ENCODE measurements around the gene FEN1.

FEN1 gene

DNA sequence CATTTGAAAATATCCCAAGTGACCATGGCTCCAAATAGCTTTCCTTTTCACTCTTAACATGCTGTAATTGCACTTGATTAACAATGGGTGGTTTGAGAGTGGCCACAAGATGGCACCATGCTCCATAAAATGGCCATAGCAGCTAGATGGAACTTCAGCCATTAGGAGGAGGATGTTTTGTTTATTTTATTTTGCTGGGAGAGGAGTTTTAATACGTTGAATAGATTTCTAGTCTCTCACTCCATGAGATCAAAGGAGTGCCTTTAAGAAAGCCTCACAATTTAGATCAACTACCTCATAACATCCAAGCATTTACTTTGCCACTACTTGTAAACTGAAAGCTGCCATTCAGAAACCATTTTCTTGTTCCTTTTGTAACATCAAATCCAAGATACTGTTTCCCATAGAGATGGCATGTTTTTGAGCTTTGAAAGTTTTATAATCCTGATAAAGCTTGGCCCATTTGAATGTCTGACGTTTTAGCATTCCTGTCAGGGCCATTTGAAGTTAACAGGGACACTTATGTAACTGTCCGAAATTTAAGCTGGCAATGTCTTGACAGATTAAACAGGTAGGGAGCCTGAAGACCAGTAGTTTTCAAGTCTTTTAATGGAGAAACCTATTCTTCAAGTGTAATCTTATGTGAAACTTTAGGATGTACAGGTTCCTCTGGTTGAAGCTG lies 4.7 kb downstream of the FEN1 start:
- peak; percentile 66 to 68 for DNase-seq

DNA sequence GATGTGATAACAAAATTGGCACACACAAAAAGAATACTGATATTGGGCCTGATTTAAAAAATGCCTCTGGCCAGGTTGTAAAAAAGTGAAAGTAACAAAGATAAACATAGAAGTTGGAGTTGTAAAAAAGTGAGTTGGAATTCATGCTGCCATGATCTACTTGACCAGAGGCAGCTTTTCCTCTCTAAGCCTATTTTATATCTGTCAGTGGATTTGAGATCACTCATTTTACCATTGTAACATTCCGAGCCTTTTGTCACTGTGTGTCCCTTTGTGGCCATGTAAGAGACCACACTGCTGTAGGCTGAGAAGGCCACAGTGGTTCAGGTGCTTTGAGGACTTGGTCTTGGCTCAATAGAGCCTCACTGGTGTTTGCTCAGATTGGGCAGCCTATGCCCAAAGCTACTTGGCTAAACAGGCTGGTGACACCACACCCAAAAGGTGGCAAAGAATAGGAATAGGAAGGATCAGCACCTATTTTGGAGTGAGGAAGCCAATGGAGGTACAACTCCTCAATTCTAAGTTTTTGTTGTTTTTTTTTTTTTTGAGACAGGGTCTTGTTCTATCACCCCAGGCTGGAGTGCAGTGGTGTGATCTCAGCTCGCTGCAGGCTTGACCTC lies 7.1 kb downstream of the FEN1 start:
- no peak for DNase-seq

DNA sequence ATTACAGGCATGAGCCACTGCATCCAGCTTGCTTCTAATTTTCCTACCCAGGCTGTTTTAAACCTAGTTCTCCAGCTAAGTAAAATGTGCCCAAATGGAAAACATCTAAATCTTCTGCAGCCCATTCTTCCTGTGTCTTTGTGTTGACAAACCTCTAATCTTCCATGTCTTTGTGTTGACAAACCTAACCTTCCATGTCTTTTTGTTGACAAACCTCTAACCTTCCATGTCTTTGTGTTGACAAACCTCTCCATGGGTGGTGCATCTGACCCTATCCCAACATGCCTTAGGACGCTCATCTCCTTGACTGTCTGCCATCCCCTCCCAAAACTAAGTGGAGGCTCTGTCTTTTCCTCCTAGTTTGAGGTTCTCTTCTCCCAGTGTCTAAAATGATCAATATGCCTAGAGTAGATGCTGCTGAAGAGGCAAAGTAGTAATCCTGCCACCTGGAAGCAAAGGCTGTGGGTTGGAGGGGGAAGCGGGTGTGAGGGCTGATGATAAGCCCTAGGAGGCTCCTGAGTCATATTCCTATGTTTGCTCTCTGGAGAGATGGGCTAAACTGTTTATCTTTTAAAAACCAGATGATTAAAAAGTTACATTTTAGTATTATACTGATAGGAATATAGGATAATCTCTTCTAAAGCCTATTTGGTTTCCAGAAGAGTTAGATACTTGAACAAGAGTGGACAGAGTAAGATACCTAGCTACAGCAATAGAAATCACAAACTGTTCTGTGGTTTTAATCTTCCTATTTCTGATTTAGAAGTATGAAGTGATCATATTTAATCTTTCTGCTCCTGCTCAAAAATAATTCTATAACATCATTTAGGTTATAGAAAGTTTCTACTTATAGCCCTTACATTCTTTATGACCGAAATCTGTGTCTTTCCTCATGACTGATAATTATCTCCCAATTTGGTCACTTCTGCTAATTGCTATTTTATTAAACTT lies 7.9 kb downstream of the FEN1 start:
- no peak for DNase-seq

DNA sequence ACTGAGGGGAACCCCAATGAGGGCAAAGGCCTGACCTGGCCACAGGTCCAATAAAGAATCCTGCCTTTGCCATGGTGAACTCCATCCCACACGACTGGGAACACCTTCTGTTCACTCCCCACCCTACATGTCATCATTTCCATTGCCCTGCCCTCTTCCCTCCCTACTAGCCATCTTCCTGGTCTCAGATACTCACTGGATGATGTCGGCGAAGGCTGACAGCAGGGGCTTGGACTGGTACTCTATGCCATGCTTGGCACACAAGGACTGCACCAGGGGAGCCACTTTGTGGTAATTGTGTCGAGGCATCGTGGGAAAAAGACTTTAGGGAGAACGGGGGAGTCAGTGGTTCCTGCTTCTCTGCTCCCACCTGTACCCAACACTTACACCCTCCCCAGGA lies 9.9 kb downstream of the FEN1 start:
- DNase-seq = no peak

DNA sequence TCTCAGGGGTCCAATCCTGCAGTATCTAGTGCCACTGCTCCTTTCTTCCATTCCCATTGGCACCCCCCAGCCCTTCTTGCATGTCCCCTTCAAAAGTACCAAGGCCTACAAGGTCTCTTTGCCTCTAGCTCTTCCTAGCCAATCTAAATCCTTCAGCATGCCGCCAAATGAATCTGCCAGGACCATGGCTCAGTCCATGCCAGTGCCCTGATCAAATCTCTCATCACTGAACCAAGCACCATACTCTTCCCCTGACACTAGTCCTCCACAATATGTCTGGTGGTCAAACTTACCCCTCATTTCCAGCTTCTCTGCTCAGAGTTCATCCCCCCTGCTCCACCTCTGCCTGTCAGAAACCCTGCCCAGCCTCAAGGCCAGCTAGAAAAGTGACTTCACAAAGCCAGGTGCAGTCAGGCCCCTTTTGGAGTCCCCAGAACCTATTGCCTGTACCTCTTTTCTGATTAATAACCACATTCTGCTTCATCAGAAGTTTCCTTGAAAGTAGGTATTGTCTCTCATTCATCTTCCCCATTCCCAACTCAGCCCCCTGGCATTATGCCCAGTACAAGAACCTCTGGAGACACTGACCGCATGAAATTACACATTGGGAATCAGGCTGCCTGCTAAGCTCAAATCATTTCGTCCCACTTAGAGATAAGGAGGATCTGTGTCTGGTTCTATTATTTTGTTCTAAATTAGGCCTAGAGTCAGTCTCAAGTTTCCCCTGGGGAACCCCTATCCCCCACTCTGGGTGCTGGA lies 11.4 kb downstream of the FEN1 start:
- DNase-seq = no peak

DNA sequence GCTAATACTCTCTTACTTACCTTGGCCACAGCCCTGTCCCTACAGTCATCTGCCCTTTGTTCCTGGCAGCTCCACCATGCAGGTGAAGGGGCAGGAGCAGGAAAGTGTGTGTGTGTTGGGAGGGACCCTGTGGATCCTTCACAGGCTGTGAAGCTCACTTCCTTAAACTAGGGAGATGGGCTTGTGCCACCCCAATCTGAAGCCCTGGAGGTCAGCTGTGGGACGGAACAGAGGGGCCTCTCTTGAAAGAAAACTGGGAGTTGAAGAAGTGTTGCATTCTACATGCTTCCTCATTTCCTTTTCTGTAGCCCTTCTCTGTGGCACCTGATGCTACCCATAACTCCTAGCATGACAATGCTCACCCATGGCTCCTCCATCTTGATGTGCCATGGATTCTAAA lies 12.4 kb downstream of the FEN1 start:
- no peak for DNase-seq

DNA sequence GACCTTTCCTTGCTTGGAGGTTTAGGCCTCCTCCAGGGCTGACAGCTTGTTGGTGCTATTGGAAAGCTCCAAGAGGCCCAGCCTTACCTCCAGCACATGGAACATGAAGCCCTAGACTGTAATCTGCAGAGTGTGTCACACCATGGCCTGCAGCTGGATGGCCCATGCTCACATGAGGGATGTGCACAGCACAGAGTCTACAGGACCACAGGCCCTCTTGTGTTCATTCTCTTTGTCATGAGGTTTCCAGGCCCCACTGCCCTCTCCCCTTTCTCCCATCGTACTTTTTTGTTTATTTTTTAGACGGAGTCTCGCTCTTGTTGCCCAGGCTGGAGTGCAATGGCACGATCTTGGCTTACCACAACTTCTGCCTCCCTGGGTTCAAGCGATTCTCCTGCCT lies 14.1 kb downstream of the FEN1 start:
- DNase-seq = no peak

DNA sequence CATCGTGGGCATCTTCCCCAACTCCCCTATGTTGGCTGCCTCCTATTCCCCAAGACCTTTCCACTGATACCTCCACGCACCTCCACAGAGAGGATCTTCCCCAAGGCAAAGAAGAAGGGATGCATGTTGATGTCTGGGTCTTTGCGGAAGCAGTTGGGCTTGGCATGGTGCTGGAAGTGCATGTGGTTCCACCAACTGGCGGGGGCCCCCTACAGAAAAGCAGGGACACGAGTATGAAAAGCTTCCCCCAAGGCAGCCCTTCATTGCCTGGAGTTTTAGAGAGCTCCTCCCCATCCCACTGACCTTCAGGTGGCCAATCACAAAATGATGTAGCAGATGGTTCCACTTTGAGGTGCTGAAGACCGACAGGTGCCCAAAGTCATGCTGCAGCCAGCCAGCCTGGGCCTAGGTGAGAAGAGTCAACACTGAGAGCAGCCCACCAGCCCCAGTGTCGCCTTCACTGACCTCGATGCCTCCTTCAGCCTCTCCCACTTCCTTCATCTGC lies 18.0 kb downstream of the FEN1 start:
- no peak for DNase-seq

DNA sequence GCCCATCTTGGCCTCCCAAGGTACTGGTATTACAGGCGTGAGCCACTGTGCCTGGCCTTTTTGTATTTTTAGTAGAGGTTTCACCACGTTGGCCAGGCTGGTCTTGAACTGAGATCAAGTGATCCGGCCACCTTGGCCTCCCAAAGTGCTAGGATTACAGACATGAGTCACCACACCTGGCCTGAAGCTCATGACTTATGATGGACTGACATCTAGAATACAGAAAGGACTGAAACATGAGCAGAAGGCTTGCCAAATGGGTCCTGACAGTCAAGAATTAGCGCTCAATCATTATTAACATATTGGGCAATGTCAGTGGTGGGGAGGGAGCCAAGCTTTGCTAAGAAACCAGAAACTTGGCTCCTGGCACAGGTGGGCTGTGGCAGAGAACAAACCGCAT lies 19.1 kb downstream of the FEN1 start:
- no peak for DNase-seq

DNA sequence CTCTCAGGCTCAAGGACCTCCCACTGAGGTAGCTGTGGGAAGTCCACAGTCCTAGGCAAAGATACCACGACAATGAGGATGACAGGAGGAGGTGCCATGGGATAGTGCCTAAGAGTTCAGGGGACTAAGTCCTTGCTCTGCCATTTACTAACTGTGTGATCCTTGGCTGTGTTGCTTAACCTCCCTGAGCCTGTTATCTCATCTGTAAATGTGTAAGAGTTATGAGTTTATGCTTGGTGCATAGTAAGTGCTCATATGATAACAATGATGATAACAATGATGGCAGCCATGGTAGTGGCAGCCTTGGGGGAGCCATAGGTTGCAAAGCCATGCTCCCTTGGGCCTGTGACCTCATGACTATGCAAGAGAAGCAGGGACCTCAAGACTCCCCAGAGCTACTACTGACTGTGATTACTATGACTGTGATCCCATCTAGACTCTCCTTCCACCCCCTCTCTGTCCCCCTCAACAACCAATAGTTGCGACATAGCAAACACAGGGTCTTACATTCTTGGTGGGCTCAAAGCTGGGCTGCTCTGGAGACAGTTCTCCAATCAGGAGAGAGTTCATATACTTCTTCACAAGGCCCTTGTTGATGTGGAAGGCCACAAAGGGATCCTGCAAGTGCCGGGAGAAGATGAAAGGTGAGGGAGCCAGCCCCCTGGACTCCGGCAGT lies 20.2 kb downstream of the FEN1 start:
- no peak for DNase-seq

DNA sequence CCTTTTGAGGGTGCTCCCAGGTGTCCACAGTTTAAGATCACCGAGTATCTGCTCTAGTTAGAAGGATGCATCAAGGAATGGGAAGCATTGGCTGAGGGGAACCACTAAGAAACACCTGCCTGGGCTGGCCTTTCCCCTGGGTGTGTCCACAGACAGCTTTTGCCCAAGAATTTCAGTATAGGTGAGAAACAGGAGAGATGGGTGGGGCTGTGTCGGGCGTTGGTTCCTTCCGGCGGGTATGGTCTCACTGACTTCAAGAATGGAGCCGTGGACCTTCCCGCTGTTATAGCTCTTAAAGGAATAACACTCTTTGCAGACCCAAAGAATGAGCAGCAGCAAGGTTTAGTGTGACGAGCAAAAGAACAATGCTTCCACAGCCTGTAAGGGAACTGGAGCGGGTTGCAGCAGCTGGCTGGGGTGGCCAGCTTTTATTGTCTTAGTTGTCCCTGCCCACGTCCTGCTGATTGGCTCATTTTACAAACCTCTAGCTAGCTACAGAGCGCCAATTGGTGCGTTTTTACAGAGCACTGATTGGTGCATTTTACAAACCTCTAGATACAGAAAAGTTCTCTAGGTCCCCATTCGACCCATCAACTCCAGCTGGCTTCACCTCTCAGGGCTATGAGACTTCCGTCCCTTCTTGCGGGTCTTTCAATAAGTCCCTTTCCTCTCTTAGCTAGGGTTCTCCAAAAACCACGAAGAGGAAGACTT lies 21.7 kb downstream of the FEN1 start:
- DNase-seq = no peak

DNA sequence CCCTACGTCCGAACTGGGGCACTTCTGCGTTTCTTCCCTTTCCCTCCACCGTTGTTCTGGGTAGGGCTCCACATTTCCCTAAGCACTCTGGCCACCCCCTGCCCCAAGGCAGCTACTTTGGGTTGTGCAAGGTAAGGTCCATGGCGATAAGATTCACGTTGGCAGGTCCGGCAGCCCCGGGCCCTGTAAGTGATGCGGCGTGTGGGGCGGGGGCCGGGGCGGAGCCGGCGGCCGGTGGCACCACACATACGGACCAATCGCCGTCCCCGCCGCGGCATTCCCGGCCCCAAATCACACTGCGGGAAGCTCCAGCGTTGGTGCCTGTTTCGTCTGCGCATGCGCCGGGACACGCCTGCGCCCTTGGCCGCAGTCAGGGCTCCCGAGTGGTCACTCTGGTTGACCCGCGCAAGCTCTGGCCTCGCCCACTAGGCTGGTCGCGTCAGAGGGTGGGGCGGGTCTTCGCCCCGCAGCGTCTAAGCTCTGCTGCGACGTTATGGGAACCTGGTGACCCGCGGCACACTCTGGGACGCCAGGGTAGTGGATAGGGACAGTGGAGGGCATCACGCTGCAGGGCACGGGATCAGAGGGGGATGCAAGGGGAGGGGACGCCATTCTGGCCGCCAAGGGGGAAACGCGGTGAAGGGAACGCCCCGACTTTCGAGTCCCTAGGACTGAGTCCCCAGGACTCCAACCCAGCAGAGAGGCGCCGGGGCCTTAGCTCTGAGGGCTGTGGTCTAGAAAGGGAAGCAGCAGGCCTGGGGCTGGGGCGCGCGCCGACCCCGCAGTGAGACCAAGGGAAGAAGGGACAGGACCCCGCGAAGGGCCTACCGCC lies 22.5 kb downstream of the FEN1 start:
- DNase-seq = no peak

DNA sequence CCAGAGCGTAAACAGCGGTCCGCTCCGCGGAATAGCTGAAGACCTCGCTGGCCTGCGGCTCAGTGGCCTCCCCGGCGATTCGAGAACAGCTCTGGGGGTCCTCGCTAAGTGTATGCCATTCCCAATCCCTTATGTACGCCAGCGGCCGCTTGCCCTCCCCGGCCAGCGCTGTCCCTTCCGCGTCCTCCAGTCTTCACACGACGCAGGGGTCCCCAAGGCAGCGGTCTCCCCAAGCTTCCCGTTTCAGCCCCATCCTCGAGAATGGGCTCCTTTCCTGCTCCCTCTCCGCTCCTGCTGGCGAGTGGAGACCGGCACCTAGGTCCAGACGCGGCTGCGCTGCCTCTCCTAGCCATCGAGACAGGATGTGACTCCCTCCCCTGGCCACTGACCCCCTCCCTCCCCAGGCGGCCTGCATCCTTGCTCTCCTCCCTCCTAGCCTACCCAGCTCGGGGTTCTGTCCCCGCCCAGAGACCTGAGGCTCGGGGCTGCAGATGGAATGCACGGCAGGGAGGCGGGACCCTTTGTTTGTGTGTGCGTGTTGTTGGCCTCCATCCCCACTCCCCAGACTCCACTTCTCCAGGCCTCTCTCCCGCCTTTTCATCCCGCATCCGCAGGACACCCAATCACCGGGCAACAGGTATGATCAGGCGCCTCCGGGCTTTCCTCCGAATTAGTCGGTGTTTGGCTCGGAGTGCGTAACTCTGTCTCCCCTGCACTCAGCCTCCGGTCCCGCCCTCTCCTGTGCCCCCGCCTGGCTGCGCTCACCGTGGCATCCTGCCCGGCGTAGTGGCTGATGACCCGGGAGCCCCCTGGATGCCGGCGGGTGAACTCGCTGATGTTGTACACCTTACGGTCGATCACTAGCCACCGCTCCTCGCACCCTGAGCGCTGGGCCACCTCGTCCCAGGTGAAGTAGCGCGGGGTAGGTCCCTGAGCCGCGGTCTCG lies 23.4 kb downstream of the FEN1 start:
- DNase-seq = peak; percentile 42 to 44

DNA sequence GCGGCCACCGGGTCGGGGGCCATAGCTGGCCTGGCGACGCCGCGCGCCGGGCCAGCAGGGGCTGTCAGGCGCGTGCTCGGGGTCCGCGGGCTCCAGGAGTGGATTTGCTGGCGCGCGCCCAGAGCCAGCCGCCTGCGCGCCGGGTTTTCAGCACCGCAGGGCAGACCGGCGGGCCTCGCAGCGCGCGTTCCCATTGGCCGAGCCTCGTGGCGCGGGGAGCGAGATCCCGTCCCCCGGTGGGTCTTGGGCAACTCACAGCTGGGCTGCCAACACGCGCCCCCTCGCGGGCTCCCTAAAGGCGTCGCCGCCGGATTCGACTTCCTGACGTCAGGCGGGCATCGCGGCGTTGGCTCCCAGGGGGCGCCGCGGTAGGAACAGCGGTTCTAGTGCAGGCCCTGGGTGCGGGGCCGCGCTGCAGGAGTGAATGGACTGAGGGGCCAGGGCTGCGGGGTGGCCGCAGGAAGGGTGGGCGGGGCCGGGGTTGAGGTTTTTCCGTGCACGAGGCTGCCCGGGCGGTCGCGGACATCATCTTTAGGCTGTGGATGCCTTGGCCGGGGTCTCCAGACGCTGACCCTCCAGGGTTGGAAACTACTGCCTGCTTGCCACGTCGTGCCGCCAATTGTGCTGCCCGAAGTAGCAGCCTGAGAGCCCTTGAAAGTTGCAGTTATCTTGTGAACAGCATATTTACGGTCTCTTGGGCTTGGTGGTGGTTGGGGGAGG lies 24.2 kb downstream of the FEN1 start, which contains the start of gene FADS1:
TSS of gene FADS1 (minus strand) at position 268 of the 720 bp plus-strand sequence. CDS start at position 194, 74 bp downstream.
- peak; percentile 54 to 59 for DNase-seq

DNA sequence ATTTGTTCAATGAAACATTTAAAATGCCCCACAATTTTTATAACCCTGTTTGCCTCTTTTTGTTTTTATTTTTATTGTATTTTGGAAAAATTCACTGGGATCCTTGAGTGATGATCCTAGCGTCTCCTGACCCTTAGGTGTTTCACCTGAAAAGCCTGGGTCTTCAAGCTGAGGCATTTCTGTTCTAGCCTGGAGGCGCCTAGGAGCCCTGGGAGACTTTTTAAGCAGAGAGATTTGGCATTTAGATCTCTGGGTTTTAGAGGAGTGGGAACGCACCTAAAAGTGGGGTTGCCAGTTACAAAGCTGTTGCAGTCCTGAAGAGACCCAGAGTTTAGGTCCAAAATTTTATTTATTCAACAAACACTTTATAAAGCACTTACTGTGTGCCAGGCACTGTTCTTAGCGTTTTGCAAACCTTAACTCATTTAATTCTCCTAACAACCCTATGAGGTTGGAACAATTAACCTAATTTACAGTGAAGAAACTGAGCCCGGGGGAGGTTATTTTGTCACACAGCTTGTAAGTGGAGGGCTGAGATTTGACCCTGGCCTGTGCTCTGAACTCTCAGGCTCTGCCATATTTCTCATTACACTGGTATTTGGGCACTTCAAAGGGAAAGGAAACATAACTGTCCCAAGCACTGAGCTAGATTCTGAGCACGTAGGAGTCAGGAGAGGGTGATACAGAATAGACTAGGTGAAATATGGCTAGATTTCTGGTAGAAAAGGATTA lies 24.9 kb downstream of the FEN1 start:
- DNase-seq = no peak

DNA sequence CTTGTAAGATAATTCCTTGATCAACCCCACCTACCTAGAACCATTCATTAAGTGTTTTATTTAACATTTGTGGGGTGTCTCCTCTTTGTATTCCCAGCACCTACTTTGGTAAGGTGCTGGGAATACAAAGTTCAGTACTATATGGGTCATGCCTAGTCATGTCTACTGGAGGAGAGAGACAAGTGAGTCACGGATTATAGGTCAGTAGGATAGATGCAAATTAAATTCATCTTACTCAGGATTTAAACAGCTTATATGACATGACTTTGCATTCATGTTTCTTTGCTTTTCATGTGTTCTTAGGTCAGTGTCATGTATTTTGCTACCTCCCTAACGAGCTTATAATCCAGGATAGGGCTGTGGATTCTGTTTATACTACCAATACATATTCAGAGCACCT lies 27.5 kb downstream of the FEN1 start:
- no peak for DNase-seq

DNA sequence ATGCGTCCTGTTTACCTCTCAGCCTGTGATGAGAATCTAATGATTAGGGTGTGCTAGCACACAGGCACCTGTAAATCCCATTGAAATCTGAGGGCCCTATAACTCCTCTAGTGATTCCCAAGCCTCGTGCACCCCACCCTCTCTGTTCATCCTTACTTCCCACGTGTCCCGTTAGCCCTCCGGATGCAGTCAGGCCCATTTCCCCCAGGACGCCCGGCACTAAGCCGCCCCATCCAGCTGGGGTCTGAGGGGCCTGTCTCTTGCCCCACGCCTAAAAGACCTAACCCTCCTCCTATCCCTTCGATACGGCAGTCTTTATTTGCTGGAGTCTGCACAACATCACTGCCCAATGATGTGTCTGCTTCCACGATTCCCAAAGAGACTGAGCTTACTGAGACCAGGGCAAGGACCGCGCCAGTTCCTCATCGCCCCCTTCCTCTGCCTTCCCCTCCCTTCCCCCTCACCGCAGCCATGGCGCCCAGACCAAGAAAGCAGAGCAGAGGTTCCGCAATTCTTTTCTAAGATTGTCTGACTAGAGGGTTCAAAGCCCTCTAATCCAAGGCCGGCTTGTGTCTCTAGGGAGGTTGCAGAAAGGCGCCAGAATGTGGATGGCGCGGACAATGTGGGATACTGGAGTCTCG lies 34.3 kb downstream of the FEN1 start:
- DNase-seq = no peak
